ENCODE data around the gene DISP2.
A peak's percentile ranks its signal among the peaks of the same experiment; 100 is the strongest.

DISP2 gene

DNA sequence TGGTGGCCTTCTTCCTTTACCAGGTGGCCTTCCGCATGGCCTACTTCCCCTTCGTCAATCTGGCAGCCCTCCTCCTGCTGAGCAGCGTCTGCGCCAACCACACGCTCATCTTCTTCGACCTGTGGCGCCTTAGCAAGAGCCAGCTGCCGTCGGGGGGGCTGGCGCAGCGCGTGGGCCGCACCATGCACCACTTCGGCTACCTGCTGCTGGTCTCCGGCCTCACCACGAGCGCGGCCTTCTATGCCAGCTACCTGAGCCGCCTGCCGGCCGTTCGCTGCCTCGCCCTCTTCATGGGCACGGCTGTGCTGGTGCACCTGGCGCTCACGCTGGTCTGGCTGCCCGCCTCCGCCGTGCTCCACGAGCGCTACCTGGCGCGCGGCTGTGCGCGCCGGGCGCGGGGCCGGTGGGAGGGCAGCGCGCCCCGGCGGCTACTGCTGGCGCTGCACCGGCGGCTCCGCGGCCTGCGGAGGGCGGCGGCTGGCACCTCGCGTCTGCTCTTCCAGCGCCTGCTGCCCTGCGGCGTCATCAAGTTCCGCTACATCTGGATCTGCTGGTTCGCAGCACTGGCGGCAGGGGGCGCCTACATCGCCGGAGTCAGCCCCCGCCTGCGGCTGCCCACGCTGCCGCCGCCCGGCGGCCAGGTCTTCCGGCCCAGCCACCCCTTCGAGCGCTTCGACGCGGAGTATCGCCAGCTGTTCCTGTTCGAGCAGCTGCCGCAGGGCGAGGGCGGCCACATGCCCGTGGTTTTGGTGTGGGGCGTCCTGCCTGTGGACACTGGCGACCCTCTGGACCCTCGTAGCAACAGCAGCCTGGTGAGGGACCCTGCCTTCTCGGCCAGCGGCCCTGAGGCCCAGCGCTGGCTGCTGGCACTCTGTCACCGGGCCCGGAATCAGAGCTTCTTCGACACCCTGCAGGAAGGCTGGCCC is 9.9 kb downstream of the DISP2 start:
- DNase-seq: peak; percentile 74 to 91
- Histone ChIP-seq H3K9me3 (no peaks in the 10 kb centered on the region), H3K27ac (peak overlapping the region; percentile 29 to 48), H3K27me3 (no peaks in the 10 kb centered on the region), H3K4me1 (peaks cover 0 to 21% (median 17%) of the 10 kb centered on the region in 4 donors), H3K36me3 (no peaks in the 10 kb centered on the region), H3K4me3 (peak overlapping the region; percentile 36 to 48)
- TF ChIP-seq, protein P1, sequence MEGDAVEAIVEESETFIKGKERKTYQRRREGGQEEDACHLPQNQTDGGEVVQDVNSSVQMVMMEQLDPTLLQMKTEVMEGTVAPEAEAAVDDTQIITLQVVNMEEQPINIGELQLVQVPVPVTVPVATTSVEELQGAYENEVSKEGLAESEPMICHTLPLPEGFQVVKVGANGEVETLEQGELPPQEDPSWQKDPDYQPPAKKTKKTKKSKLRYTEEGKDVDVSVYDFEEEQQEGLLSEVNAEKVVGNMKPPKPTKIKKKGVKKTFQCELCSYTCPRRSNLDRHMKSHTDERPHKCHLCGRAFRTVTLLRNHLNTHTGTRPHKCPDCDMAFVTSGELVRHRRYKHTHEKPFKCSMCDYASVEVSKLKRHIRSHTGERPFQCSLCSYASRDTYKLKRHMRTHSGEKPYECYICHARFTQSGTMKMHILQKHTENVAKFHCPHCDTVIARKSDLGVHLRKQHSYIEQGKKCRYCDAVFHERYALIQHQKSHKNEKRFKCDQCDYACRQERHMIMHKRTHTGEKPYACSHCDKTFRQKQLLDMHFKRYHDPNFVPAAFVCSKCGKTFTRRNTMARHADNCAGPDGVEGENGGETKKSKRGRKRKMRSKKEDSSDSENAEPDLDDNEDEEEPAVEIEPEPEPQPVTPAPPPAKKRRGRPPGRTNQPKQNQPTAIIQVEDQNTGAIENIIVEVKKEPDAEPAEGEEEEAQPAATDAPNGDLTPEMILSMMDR (IDR thresholded peaks at IDR 0.05): peak; percentile 85 to 94
- intact Hi-C loops (cut with DNase I; ENCODE audit: low total_unique reads): loop anchor here (1.0 to 10.0 kb wide), 3 partner anchors 47 to 83 kb away; partner anchors contain the start of gene ANKRD63

DNA sequence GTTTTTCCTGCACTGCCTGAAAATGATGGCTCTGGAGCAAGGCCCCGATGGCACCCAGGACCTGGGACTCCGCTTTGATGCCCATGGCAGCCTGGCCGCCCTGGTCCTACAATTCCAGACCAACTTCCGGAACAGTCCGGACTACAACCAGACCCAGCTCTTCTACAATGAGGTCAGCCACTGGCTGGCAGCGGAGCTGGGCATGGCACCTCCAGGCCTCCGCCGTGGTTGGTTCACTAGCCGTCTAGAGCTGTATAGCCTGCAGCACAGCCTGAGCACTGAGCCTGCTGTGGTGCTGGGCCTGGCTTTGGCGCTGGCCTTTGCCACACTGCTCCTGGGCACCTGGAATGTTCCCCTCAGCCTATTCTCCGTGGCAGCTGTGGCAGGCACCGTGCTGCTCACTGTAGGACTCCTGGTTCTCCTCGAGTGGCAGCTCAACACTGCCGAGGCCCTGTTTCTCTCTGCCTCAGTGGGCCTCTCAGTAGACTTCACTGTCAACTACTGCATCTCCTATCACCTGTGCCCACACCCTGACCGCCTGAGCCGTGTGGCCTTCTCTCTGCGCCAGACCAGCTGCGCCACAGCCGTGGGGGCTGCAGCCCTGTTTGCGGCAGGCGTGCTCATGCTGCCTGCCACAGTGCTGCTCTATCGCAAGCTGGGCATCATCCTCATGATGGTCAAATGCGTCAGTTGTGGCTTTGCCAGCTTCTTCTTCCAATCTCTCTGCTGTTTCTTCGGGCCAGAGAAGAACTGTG is 10.9 kb downstream of the DISP2 start:
- peak in 1 of 2 donors; percentile 61 for DNase-seq

DNA sequence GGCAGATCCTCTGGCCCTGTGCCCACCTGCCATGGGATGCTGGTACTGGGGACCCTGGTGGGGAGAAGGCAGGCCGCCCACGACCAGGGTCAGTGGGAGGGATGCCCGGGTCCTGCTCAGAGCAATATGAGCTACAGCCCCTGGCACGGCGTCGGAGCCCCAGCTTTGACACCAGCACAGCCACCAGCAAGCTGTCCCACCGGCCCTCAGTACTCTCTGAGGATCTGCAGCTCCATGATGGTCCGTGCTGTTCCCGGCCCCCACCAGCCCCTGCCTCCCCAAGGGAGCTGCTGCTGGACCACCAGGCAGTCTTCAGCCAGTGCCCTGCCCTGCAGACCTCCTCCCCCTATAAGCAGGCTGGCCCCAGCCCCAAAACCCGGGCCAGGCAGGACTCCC is 11.5 kb downstream of the DISP2 start:
- H3K27ac ChIP-seq: no peak overlapping the region
- H3K4me1 ChIP-seq: peaks cover 0 to 21% (median 17%) of the 10 kb centered on the region in 4 donors
- H3K4me3 ChIP-seq: no peak overlapping the region
- TF ChIP-seq, protein P1 (IDR thresholded peaks at IDR 0.05): no peak
- H3K27me3 ChIP-seq: no peaks in the 10 kb centered on the region
- DNase-seq: peak in 1 of 2 donors; percentile 55
- H3K36me3 ChIP-seq: no peaks in the 10 kb centered on the region
- intact Hi-C loops (cut with DNase I; ENCODE audit: low total_unique reads): loop anchor here (10.0 kb wide), 1 partner anchor 85 kb away; the partner anchor contains the start of gene ANKRD63
- no peaks in the 10 kb centered on the region for H3K9me3 ChIP-seq

More for the DNA sequence above, 10.9 kb downstream of the DISP2 start:
- H3K4me3 ChIP-seq: peak overlapping the region in 1 of 2 donors; percentile 48
- no peaks in the 10 kb centered on the region for H3K27me3 ChIP-seq
- TF ChIP-seq, protein P1 (IDR thresholded peaks at IDR 0.05): no peak
- no peaks in the 10 kb centered on the region for H3K36me3 ChIP-seq
- peaks cover 0 to 21% (median 17%) of the 10 kb centered on the region in 4 donors for H3K4me1 ChIP-seq
- no peaks in the 10 kb centered on the region for H3K9me3 ChIP-seq
- H3K27ac ChIP-seq: peak overlapping the region; percentile 29 to 30
- intact Hi-C loops (cut with DNase I; ENCODE audit: low total_unique reads): loop anchor here (1.0 to 10.0 kb wide), 2 partner anchors 52 to 84 kb away; partner anchors contain the start of gene ANKRD63

DNA sequence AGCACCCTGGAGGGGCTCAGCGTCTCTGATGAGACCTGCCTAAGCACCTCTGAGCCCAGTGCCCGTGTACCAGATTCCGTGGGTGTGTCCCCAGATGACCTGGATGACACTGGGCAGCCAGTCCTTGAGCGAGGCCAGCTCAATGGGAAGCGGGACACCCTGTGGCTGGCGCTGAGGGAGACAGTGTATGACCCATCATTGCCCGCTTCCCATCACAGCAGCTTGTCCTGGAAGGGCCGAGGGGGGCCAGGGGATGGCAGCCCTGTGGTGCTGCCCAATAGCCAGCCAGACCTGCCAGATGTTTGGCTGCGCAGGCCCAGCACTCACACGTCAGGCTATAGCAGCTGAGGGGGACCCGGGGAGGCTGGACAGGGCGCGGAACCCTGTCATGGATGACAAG is 12.0 kb downstream of the DISP2 start:
- intact Hi-C loops (cut with DNase I; ENCODE audit: low total_unique reads): loop anchor here (10.0 kb wide), 1 partner anchor 85 kb away; the partner anchor contains the start of gene ANKRD63
- TF ChIP-seq, protein P1 (IDR thresholded peaks at IDR 0.05): no peak
- H3K9me3 ChIP-seq: no peaks in the 10 kb centered on the region
- no peak overlapping the region for H3K27ac ChIP-seq
- peaks cover 0 to 21% (median 17%) of the 10 kb centered on the region in 4 donors for H3K4me1 ChIP-seq
- H3K27me3 ChIP-seq: no peaks in the 10 kb centered on the region
- peak in 1 of 2 donors; percentile 47 for DNase-seq
- no peak overlapping the region for H3K4me3 ChIP-seq
- no peaks in the 10 kb centered on the region for H3K36me3 ChIP-seq

DNA sequence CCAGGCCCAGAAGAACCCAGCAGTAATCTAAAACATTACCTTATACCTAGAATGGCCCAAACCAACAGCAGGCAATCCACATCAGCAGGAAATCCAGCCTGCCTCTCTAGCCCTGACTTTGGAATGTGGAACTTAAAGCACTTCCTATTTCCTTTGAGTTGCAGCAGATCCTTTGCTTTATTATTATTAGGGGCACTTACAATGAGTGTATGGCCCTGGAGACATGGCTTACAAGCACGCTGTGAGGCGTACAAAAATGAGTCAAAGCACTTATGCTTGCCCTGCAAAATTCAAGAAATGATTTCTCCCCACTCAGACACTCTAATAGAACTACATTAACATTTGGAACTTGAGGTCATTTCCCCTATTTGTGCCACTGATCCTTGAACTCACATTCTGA is 15.0 kb downstream of the DISP2 start:
- intact Hi-C loops (cut with DNase I; ENCODE audit: low total_unique reads): no loop called here
- Histone ChIP-seq H3K4me1 (peaks cover 0 to 6% (median 5%) of the 10 kb centered on the region in 4 donors), H3K27ac (no peak overlapping the region), H3K4me3 (no peak overlapping the region), H3K9me3 (no peaks in the 10 kb centered on the region), H3K27me3 (no peaks in the 10 kb centered on the region), H3K36me3 (no peaks in the 10 kb centered on the region)
- TF ChIP-seq, protein P1 (IDR thresholded peaks at IDR 0.05): no peak
- no peak for DNase-seq
